MCF 10A (cell line): ENCODE results near the gene UACA. TPM values are rescaled to one million over a fixed set of nuclear protein-coding genes. Genes with fewer than 3 reads are reported as not detected.

ENCODE experiments used
- BruUV-seq: library from RNA; stranded (reverse); fragments of 400-500 nt; replicated peaks from 2 replicates; lab custom pipeline; 2021; lab: Mats Ljungman, UMichigan
- CTCF ChIA-PET: fragments of 300-600 bp; sonication (Branson Sonifier 250); formaldehyde crosslinking; extraction: SDS; loops from one replicate; lab custom pipeline; 2021; ENCODE audit warnings: antibody characterized with exemption, inconsistent platforms; lab: Yijun Ruan, JAX
- POLR2A ChIA-PET: fragments of 300-600, 350-650 bp; sonication (Branson Sonifier 250); formaldehyde crosslinking; extraction: SDS; loops from one replicate; lab custom pipeline; 2020; ENCODE audit warnings: antibody characterized with exemption, inconsistent platforms; lab: Yijun Ruan, JAX
- DNase-seq: peaks from one replicate; pipeline ENCODE4 v3.0.0-alpha.2; 2018; ENCODE audit not compliant: unreplicated experiment
- H3K27ac Mint-ChIP-seq: one replicate; pipeline ENCODE4 v1.8.0; 2022; ENCODE audit warnings: mild to moderate bottlenecking, low read depth, mixed read lengths; ENCODE audit not compliant: unreplicated experiment
- H3K27me3 Mint-ChIP-seq: one replicate; pipeline ENCODE4 v1.8.0; 2022; ENCODE audit warnings: mixed read lengths; ENCODE audit not compliant: insufficient read depth, unreplicated experiment
- H3K36me3 Mint-ChIP-seq: one replicate; pipeline ENCODE4 v1.8.0; 2022; ENCODE audit warnings: mild to moderate bottlenecking, moderate library complexity, mixed read lengths; ENCODE audit not compliant: insufficient read depth, unreplicated experiment
- H3K4me1 Mint-ChIP-seq: one replicate; pipeline ENCODE4 v1.8.0; 2022; ENCODE audit warnings: mixed read lengths; ENCODE audit not compliant: insufficient read depth, unreplicated experiment
- H3K4me3 Mint-ChIP-seq: one replicate; pipeline ENCODE4 v1.8.0; 2022; ENCODE audit warnings: mild to moderate bottlenecking, moderate library complexity, mixed read lengths; ENCODE audit not compliant: unreplicated experiment
- H3K9me3 Mint-ChIP-seq: one replicate; pipeline ENCODE4 v1.8.0; 2022; ENCODE audit warnings: mixed read lengths; ENCODE audit not compliant: unreplicated experiment
- intact Hi-C: fragments of 100-400 bp; cut with micrococcal nuclease; formaldehyde crosslinking; loops from 2 replicates; pipeline ENCODE4 v1.14.1; 2022
- total RNA-seq: library from RNA; stranded (reverse); gene quantifications from 2 replicates; pipeline ENCODE4 v1.2.3, GENCODE V29; 2022
- TF ChIP-seq, protein P1 (sequence below): fragments of 200-600 bp; IDR thresholded peaks from one replicate; pipeline ENCODE4 v1.8.0; 2022; ENCODE audit warnings: antibody characterized with exemption, mild to moderate bottlenecking; ENCODE audit not compliant: unreplicated experiment

UACA gene
- total RNA-seq, 1 experiment from 2014 or later, result 37.0 TPM

DNA sequence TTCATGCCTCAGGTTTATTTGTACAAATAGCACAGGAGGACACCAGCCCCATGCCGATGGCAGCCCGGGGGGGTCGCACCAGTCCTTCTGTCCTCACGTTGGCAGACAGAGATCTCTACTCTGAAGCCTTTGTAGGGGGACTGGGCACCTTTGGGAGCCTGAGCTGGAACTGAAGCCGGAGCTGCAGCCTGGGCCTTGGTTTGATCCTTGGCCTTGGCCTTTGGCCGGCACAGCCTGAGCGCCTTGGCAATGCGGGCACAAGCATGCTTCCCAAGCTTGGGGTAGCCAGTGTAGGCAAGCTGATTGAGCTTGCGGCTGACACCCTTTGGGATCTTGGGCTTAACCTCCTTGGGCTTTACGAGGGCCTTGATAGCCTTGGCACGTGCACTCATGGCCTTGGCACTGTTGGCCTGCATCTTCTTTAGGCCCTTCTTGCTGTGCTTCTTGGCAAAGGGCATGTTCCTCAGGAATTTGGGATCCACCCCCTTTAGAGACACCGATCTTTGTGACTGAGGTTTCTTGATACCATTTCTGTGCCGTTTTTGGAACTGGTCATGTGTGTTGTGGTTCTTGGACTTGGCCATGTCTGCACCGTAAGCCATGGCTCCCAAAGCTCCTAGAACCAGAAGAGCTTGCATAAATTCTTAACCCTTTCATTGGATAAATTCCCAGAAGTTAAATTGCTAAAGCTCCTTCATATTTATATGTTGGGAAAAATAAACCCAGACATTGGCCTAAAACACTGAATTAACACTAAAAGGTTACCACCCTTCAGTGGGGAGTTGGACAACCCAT is 33.4 kb upstream of the UACA start:
- intact Hi-C loops, result loop anchor here (5.0 kb wide), 1 partner anchor 34 kb away; the partner anchor contains the start of gene UACA
- Mint-ChIP-seq H3K4me3 (no peak overlapping the region), H3K9me3 (peaks cover 8% of the 10 kb centered on the region), H3K27me3 (no peaks in the 10 kb centered on the region), H3K4me1 (peaks cover 33% of the 10 kb centered on the region), H3K36me3 (no peaks in the 10 kb centered on the region), H3K27ac (no peak overlapping the region)
- POLR2A ChIA-PET, result interaction anchor here (0.6 to 1.8 kb wide), 2 partner anchors 33 to 1339 kb away, joined by 3 to 9 read pairs; partner anchors contain the start of gene UACA
- no peak for DNase-seq
- CTCF ChIA-PET, result interaction anchor here (0.7 kb wide), 2 partner anchors 15 to 115 kb away, joined by 3 to 5 read pairs; no protein-coding TSS in a partner anchor
- TF ChIP-seq, protein P1, sequence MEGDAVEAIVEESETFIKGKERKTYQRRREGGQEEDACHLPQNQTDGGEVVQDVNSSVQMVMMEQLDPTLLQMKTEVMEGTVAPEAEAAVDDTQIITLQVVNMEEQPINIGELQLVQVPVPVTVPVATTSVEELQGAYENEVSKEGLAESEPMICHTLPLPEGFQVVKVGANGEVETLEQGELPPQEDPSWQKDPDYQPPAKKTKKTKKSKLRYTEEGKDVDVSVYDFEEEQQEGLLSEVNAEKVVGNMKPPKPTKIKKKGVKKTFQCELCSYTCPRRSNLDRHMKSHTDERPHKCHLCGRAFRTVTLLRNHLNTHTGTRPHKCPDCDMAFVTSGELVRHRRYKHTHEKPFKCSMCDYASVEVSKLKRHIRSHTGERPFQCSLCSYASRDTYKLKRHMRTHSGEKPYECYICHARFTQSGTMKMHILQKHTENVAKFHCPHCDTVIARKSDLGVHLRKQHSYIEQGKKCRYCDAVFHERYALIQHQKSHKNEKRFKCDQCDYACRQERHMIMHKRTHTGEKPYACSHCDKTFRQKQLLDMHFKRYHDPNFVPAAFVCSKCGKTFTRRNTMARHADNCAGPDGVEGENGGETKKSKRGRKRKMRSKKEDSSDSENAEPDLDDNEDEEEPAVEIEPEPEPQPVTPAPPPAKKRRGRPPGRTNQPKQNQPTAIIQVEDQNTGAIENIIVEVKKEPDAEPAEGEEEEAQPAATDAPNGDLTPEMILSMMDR, result no peak
- BruUV-seq, result no TSS peak

DNA sequence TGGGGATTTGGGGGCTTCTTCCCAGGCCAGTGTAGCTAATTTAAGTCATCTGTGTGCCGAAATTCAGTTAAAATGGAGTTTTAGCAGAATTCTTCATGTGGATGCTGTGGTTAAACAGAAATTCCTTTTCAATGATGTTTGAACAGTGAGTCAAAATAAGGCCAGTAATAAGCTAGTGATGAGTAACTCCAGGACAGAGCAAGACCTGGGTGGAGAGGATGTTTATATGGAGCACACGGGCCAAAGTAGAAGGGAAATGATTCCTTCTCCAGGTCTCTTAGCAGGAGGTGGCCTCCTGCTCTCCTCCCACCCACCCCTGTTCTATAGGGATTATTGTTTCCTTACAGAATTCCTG is 31.9 kb upstream of the UACA start:
- peaks cover 8% of the 10 kb centered on the region for H3K9me3 Mint-ChIP-seq
- BruUV-seq, result no TSS peak
- TF ChIP-seq, protein P1, result no peak
- no peaks in the 10 kb centered on the region for H3K36me3 Mint-ChIP-seq
- CTCF ChIA-PET, result interaction anchor here (0.8 kb wide), 1 partner anchor 17 kb away, joined by 3 read pairs; no protein-coding TSS in a partner anchor
- no peaks in the 10 kb centered on the region for H3K27me3 Mint-ChIP-seq
- peak; percentile 79 for DNase-seq
- peak overlapping the region; percentile 87 for H3K27ac Mint-ChIP-seq
- no peak overlapping the region for H3K4me3 Mint-ChIP-seq
- intact Hi-C loops, result loop anchor here (5.0 kb wide), 1 partner anchor 33 kb away; the partner anchor contains the start of gene UACA
- peaks cover 29% of the 10 kb centered on the region for H3K4me1 Mint-ChIP-seq
- POLR2A ChIA-PET, result interaction anchor here (0.6 to 2.2 kb wide), 6 partner anchors 11 to 80 kb away, joined by 3 to 9 read pairs (median 4); partner anchors contain the start of gene UACA

DNA sequence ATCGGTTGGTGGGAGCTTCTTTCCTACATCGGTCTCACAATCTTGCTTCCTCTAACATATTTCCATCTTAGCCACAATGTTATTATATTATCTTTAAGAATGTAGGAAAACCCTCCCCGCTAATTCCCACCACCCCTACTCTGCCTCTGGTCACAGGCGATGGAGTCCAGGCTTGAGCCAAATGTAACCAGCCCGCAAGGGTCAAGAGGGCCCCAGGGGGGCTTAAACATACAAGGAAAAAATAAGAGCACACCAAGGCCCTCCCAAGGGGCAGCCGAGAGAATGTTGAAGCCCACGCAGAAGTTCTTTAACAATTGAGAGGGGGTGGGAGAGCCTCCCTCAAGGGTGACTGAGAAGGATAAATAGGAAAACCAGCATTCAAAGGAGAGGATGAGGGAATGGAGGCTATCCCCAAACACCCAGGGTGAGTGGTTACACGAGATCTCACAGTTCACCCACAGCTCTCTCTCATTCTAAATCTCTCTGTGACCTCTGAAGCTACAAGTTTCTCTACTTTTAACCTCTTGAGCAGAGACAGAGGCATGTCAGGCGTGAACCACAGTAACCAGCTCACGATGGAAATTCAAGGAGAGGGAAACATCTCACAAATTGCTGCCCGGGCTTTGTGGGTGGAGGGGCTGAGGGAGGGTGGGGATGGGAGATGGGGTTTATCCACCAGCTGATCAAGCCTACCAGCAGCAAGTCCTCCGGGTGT is 31.4 kb upstream of the UACA start:
- Mint-ChIP-seq H3K36me3 (no peaks in the 10 kb centered on the region), H3K4me3 (no peak overlapping the region), H3K4me1 (peaks cover 23% of the 10 kb centered on the region), H3K27me3 (no peaks in the 10 kb centered on the region), H3K9me3 (peaks cover 8% of the 10 kb centered on the region), H3K27ac (peak overlapping the region; percentile 87)
- intact Hi-C loops, result loop anchor here (5.0 kb wide), 1 partner anchor 32 kb away; the partner anchor contains the start of gene UACA
- TF ChIP-seq, protein P1, result no peak
- TSS peak; percentile 79 for BruUV-seq
- ChIA-PET CTCF (interaction anchor here (0.5 to 1.9 kb wide), 3 partner anchors 10 to 17 kb away, joined by 3 to 6 read pairs (median 5); no protein-coding TSS in a partner anchor), POLR2A (interaction anchor here (1.0 to 2.2 kb wide), 6 partner anchors 10 to 80 kb away, joined by 3 to 9 read pairs (median 4); partner anchors contain the start of gene UACA)
- DNase-seq, result no peak
